Activated T-helper 1 cell treated with anti-CD3 and anti-CD28 coated beads, Interleukin-2, amount 50 U/mL, for 16 hours (primary cell): ENCODE results near the gene TLE6.
A peak's percentile ranks its signal among the peaks of the same experiment; 100 is the strongest.
"Not testable (repeated sequence)": the region's sequence is repeated elsewhere in the genome, so short reads cannot be mapped to it uniquely, and the experiment has no call there.

Experiments
- DNase-seq, 2 donors: peaks; one replicate each; pipeline ENCODE4 v3.0.0-alpha.2; 2020; ENCODE audit warnings: low read depth in 1 of 2, low spot score in 1 of 2

Gene TLE6

GRCh38 chr19:3027292-3027691, 49.9 kb downstream of the TLE6 start:
- DNase-seq, result no peak

- no peak for DNase-seq
Measured at GRCh38 chr19:3027981-3028304, 50.6 kb downstream of the TLE6 start.

GRCh38 chr19:3028305-3029064, 51.1 kb downstream of the TLE6 start:
- DNase-seq, result no peak

GRCh38 chr19:3029065-3029923, 51.9 kb downstream of the TLE6 start, which contains the start of gene TLE2:
TLE2 (minus strand) TSS chr19:3029280; CDS start chr19:3028904, 376 bp downstream.
- DNase-seq, result no peak

GRCh38 chr19:3031607-3031867, 54.2 kb downstream of the TLE6 start:
- no peak for DNase-seq

GRCh38 chr19:3033595-3034405, 56.4 kb downstream of the TLE6 start:
- DNase-seq, result no peak

- DNase-seq, result no peak
Measured at GRCh38 chr19:3034406-3034655, 57.0 kb downstream of the TLE6 start.

- peak in 1 of 2 donors; percentile 24 for DNase-seq
Measured at GRCh38 chr19:3034656-3035541, 57.5 kb downstream of the TLE6 start.

- DNase-seq, result peak; percentile 76 to 91
Measured at GRCh38 chr19:3035542-3036118, 58.3 kb downstream of the TLE6 start.

- peak; percentile 60 to 70 for DNase-seq
Measured at GRCh38 chr19:3036119-3036976, 59.0 kb downstream of the TLE6 start.

- not testable (repeated sequence) for DNase-seq
Measured at GRCh38 chr19:3036977-3037544, 59.7 kb downstream of the TLE6 start.

- no peak for DNase-seq
Measured at GRCh38 chr19:3038214-3038613, 60.9 kb downstream of the TLE6 start.

- no peak for DNase-seq
Measured at GRCh38 chr19:3039125-3039524, 61.8 kb downstream of the TLE6 start.

GRCh38 chr19:3039641-3040077, 62.3 kb downstream of the TLE6 start:
- no peak for DNase-seq

- no peak for DNase-seq
Measured at GRCh38 chr19:3041327-3041726, 64.0 kb downstream of the TLE6 start.

GRCh38 chr19:3041761-3042620, 64.6 kb downstream of the TLE6 start:
- DNase-seq, result no peak

- no peak for DNase-seq
Measured at GRCh38 chr19:3042621-3043267, 65.4 kb downstream of the TLE6 start.
